HG02763 (cell line): ENCODE measurements around the gene FAM3D.
"Not testable (repeated sequence)": the region's sequence is repeated elsewhere in the genome, so short reads cannot be mapped to it uniquely, and the experiment has no call there.

ENCODE experiments used
- ATAC-seq: cut with Tn5 transposase; IDR thresholded peaks from one replicate; pipeline ENCODE4 v1.9.1; 2021; ENCODE audit warnings: mild to moderate bottlenecking, moderate library complexity; ENCODE audit not compliant: unreplicated experiment

FAM3D gene

DNA sequence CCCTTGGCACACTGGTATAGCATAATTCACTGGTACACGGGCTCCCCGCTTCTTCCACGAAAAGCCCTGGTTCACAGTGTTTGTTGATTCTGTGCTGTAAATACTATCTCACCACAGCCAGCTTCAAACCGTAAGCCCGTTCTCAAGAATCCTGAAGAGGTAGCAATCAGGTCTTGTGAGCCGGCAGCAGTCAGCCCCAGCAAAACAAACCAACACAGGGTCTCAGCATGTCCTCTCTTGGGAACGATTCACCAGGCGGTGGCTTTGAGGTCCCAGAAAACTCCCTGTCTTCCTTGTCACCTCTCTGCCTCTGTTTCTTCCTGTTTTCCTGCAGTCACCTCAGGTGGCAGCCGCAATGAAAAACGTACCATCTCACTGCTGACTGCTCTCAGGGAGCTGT lies 19.1 kb upstream of the FAM3D start:
- no peak for ATAC-seq

DNA sequence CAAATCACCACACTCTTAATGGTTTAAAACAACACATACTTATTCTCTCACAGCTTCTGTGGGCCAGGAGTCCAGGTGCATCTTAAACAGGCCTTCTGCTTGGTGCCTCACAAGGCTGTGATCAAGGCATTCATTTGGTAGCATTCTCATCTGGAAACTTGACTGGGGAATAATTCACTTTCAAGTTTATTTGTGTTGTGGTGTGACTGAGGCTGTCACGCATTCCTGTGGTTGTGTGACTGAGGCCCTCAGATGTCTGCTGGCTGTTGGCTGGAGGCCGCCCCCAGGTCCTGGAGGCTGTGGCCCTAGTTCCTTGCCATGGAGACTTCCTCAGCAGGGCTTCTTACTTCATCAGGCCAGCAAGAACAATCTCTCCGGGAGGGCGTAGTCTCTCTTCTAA lies 16.9 kb upstream of the FAM3D start:
- ATAC-seq: peak; percentile 55

DNA sequence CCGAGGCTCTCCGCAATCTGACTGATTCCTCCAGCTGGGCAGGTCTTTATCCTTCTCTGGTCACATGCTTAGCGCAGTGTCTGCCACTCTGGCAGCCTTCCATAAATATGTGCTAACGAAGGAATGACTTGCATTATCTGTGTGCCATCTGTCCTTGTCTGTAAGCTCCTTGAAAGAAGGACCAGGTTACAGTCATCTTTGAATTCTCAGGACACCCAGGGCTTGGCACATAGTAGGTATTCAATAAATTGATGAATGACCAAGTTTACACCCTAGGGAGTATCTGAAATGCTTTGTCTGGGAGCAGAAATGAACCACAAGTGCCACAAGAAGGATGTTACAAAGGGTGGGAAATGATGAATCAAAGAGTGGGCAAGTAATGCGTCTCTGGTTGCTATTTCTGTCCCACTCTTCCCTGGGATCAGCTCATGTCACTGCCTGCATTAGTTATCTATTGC lies 16.5 kb upstream of the FAM3D start:
- ATAC-seq: no peak

DNA sequence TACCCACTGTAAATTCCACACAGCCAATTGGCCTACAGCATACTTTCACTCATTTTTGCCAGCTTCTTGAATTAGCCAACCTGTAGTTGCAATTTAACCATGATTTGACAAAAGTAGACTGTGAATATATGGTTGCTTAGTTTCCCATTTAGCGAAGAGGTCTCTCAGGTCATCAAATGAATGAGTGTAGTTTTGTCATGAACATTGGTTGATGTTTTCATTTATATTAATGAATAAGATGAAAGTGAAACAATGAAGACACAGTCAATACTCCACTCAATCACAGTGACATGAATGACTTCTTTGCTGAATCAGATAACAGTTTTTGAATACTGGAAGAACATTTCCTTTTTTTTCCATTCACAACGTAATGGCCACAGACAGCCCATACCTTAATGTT lies 15.3 kb upstream of the FAM3D start:
- ATAC-seq: no peak

DNA sequence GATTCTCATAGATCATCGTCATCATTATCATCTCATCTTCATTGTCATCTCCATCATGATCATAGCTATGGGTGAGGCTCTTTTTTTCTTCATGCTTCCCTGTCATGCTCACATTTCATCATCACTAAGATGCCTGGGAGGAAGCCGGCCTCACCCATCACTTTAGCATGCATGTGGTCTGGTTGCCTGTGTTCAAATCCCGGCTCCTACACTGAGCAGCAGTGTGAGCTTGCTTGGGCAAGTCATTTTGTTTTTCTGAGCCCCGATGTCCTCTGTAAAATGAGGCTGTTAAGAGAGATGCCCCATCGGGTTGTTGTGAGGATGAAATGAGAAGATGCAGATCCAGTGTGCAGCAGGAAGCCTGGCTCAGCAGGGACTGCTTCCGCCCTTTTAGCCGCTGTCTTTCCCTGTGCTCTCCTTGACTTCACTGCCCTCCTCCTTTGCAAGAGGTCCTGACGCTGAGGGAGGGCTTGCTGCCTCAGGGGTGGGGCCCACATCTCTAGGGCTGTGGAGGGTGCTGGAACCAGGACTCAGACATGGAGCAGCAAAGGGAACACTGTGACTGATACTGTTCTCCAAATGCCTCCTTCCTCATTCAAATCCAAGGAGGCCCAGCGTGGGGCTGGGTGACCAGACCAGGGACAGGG lies 14.4 kb upstream of the FAM3D start:
- ATAC-seq: no peak

DNA sequence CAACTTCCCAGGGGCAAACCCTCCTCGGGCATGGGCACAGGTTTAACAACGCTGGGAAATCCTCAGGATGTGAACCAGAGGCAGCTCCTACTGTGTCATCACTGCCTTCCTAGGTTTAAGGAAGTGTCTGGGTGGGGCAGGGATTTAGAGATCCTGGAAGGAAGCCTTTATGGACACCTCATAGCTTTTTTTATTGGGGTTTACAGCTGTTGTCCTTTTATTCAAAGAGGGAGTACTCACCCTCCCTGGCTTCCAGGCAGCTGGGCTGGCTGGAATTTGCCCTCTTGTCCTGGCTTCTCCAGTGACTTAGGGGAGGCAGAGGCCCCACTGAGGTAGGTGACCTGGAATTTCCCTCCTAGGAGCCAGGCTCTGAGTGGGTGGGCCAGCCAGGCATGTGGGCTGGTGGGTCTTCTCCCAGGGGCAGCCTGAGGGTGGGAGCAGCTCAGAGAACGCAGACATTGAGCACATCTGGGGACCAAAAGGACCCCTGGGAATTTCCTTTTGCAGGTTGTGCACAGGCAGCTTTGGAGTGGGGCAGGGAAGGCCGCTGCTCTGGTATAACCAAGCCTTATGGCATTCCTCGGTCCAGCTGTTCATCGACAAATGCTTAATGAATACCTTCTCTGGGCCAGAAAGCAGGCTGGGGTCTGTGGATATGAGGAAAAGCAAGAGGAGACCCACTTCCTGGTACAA lies 13.5 kb upstream of the FAM3D start:
- ATAC-seq: no peak

DNA sequence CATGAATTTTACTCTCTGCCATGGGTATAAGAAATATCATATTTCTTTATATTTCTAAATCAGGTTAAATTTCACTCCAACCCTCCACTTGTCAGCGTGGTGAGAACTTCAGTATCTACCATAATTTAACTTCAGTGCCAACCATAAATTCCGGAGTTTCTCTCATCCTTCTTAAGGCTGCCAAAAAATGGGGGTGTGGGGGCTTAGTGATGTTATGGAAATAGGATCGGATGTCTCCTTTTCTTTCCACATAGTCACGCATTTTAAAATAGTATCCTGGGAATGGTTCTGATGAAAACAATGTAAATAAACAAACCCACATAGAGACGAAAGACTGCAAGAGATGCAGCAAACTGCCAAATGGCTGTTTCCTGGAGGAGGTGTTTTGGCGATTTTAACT lies 12.9 kb upstream of the FAM3D start:
- ATAC-seq: no peak

DNA sequence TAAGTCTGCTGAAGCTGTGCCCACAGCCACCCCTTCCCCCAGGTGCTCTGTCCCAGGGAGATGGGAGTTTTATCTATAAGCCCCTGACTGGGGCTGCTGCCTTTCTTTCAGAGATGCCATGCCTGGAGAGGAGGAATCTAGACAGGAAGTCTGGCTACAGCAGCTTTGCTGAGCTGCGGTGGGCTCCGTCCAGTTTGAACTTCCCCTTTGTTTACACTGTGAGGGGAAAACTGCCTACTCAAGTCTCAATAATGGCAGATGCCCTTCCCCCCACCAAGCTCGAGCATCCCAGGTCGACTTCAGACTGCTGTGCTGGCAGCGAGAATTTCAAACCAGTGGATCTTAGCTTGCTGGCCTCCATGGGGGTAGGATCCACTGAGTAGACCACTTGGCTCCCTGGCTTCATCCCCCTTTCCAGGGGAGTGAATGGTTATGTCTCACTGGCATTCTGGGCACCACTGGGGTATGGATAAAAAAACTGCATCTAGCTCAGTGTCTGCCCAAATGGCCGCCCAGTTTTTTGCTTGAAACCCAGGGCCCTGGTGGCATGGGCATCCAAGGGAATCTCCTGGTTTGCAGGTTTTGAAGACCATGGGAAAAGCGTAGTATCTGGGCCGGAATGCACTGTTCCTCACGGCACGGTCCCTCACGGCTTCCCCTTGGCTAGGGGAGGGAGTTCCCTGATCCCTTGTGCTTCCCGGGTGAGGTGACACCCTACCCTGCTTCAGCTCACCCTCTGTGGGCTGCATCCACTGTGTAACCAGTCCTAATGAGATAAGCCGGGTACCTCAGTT lies 11.8 kb upstream of the FAM3D start:
- not testable (repeated sequence) for ATAC-seq

DNA sequence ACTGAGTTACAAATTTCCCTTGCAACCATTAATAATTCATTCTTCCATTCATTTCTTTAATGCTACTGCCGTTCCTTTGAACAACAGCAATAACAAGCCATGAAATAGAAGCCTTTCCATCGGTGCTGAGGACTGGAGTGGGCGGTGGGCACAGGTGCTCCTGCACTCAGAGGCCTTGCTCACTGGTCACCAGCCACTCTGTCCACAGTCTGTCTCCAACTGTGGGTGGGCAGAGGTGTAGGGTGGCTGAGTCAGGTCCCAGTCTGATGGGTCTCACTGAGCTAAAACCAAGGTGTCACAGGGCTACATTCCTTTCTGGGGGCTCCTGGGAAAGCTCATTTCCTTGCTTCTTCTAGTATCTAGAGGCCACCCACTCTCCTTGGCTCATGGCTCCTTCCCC lies 6.3 kb upstream of the FAM3D start:
- no peak for ATAC-seq

DNA sequence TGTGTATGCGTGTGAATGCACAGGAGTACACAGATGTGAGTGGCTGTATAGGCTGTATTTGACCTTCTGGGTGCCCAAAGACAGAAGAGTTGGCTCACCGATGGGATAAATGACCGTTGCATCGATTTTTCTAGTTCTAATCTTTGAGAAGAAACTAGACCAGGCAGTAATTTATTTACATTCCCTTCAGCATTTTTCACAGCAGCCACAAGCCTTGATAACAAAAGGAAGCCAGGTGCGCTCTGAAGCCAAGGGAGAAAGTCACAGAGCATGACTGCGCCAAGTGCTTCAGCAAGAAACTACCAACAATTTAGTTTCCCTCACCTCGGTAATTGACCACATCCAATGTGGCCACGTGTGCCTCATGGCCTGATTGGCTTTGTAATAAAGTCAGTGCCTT lies 5.9 kb upstream of the FAM3D start:
- no peak for ATAC-seq

DNA sequence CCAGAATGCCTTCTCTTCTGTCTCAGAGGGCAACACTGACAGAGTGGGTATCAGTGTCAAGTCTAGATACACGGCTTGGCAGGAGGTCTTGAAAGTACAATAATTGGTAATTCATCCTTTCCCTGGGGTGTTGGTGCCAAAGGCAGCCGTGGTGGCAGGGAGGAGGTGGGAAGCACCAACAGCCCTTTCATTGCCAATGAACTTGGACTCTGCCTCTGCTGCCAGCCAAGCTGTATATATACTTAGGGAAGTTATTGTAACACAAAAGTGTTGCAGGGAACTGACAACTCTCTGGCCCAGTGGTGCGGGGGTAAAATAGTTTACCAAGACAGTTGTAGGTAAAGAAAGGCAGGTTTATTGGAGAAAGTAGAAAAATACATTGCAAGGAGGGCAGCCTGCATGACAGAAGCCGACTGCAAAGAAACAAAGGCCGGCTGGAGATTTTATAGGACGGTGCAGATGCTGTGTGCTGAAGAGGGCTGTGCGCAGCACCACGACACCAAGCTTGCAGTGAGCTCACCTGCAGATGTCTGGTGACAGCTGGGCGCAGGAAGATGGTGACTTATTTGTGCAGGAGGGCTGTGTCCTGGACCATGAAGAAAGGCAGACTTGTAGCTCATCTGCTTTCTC lies 4.0 kb upstream of the FAM3D start:
- no peak for ATAC-seq

DNA sequence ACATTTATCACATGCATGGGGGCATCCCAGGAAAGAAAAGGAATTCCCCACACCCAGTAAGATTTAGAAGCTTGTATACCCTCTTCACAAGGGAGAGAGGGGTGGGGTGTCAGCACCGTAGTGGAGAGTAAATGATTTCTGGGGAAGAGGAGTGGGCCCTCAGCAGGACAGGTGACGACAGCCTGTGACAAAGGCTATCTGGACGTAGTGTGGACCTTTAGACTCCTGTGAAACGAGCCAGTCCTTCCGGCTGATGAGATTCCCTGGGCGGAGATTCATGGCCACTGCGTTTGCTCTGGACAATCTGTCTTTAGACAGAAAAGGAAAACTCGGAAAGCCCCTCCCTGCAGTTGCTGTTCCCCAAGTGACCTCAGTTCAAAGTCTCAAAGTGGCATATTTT lies 1.7 kb upstream of the FAM3D start:
- no peak for ATAC-seq

DNA sequence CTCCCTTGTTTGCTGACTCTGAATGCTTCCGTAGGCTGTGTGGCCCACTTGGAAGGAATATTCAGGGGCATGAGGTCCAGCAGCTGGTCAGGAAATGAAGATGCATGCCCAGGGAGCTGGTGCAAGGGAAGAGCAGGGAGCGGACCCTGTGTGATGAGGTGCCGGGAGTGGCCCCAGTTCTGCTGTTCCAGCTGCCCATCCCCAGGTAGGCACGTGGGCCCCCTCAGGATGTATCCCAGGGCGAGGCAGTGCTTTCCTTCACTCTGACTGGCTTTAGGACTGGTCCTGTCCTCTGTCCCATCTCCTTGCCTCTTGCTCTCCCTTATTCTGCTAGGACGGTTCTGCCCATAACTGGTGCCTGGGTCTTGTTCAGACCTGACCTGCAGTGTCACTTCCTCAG lies 1.1 kb upstream of the FAM3D start:
- ATAC-seq: no peak

DNA sequence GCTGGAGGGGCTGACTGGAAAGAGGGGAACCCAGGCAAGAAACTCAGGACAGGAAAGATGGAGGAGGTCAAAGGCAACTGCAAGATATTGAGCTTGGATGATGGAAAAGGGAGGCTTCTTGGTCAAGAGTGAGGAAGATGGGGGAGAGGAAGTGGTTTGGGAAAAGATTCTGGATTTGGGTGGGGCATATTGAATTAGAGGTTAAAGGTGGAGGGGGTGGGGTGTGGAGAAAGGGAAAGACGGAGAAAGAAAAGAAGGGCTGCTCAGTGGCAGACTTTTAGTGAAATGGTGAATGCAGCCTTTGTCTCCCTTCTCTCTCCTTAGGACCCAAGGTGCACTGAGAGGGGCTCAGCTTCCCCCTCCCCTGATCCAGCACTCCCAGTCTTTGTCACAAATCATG lies 655 bp upstream of the FAM3D start:
- ATAC-seq: no peak

DNA sequence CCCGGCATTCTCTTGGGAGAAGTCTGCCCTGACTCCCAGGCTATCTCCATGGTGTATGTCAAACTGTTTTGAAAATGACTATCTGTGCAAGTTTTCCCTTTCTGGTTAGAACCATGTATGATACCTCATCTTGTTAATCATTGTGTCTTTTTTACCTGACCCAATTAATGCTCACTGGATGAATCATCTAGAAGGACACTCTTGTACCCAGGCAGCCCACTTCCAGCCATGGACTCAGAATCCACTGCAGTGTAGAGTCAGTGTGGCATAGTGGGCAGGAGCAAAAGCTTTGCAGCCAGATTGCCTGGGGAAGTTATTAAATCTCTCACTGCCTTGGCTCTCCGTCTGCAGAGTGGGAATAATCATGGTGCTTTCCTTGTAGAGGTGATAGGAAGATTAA lies 1.2 kb downstream of the FAM3D start:
- no peak for ATAC-seq

DNA sequence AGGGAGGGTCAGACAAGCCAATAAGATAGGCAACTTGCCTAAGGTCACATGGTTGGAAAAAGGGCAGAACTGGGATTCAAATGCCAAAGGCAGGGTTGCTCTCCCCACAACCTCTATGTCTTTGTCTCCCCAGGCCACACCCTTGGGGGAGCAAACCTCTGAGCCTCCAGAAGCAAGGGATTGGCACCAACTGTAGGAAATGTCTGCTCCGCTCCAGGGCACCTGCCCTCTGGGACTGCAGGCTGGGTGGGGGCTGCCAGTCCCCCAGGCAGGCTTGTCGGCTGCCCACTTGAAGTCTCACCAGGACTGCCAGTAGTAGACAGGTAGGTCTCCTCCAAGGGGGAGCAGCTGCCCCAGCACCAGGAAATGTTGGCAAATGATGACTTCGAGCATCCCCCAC lies 2.0 kb downstream of the FAM3D start:
- ATAC-seq: no peak

DNA sequence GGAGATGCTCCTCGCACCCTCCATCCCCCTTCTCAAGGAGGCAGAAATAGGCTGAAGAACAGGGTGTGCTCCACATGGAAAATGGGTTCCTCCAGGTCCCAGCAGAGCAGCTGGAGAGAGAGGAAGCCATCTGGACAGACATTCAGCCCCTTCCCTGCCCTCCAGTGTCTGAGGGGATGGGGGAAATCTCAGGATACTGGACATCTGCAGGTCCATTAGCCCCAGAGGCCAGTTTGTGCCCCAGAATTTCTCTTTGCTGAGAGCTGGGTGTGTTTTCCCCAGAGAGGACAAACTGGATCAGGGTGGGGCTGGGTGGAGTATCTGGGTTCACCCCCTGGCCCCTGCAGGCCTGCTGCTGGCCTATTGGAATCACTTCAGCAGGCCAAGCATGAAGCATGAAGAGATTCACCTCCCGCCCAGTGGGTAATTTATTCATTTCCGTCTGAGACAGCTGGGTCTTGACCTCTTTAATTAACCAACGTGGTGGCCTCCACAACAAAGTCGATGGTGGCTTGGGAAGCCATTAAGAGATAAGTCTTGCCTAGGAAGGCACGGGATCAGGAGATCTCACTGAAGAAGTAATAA lies 4.6 kb downstream of the FAM3D start:
- ATAC-seq: no peak

DNA sequence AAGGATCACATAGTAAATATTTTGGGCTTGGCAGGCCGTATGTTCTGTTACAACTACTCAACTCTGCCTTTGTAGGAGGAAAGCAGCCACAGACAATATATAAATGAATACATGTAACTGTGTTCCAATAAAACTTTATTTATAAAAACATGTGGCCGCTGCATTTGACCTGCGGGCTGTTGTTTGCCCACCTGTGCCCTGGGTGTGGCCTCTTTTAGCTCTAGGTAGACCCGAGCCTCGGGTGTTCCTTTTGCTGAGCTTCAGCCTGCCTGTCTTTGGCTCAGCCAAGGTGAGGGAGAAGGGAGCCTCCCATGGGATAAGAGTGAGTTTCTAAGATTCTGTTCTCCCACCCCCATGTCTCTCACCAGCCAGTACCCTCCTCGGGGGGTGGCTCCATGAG lies 5.6 kb downstream of the FAM3D start:
- no peak for ATAC-seq

DNA sequence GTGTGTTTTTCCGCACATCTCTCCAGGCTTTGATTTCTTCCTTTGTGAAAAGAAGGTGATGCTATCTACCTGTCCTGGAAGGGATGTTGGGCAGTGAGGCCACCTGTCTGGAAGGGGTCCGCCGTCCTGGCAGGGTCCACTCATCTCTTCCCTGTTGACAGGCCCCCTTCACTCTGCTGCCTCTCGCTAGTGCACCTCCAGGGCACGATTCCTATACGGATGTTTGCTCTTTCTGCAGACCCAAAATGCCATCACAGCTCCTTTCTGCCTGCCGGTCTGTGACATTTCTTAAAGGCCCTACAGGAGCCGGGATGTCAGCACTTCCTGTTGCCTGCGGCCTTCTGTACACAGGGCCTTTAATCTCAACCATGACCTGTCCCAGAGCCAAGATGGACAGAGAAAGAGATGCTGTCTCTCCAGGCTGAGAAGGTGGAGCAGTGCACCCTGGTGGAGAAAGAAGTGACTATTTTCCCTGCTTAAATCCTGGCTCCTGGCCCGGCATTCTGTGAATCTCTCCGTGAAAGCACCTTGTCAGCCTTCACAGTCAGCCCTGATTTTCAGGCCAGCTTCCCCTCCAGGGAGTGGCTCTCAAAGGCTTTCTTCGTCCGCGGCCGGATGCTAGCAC lies 7.4 kb downstream of the FAM3D start:
- ATAC-seq: no peak

DNA sequence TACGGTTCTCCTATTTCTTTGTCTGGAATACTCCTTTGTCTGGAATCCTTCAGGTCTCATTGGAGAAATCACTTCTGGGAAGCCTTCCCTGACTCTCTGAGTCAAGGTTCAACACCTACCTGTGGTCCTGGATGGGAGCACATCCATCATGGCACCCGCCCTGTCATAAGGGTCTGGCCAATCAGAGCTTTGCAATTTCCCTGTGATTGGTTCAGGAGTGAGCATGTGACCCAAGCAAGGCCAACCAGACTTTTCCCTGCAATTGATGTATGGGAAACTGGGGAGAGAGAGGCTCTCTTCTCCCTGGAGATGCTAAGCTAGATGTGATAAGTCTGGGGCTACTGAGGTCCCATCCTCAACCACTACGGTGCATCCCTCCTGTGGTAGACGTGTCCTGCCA lies 8.1 kb downstream of the FAM3D start:
- ATAC-seq: no peak
